HepG2 (cell line): ENCODE data around the gene GDE1. TPM values are rescaled to one million over a fixed set of nuclear protein-coding genes. Genes with fewer than 3 reads are reported as not detected.
A peak's percentile ranks its signal among the peaks of the same experiment; 100 is the strongest.

Experiments
- ASH2L ChIP-seq: fragments of 300-600, 200-600 bp; sonication (generic); IDR thresholded peaks from 2 replicates; pipeline ENCODE4 v1.7.0; 2017; ENCODE audit warnings: low read depth, mild to moderate bottlenecking, moderate library complexity, mixed read lengths, low read length; ENCODE audit not compliant: insufficient read length
- CC2D1A ChIP-seq: sonication (generic); formaldehyde crosslinking; IDR thresholded peaks from 2 replicates; pipeline ENCODE4 v1.8.1; 2023; ENCODE audit warnings: mild to moderate bottlenecking, missing genetic modification reagents
- FOXJ3 ChIP-seq: sonication (generic); formaldehyde crosslinking; IDR thresholded peaks from 2 replicates; pipeline ENCODE4 v1.4.0; 2020; ENCODE audit warnings: missing genetic modification reagents, mild to moderate bottlenecking, borderline replicate concordance
- FOXK1 ChIP-seq: sonication (generic); formaldehyde crosslinking; IDR thresholded peaks from 2 replicates; pipeline ENCODE4 v1.4.0; 2020; ENCODE audit warnings: low read depth, missing genetic modification reagents, borderline replicate concordance
- GABPA ChIP-seq, 2 experiments: IDR thresholded peaks; 2 replicates each; pipeline ENCODE4 v1.6.1; 2011 to 2016; ENCODE audit warnings: low read depth in 2 of 2, low read length in 1 of 2, missing biosample characterization in 1 of 2, missing genetic modification characterization in 1 of 2
- HOXA7 ChIP-seq: sonication (generic); formaldehyde crosslinking; IDR thresholded peaks from 2 replicates; pipeline ENCODE4 v1.8.1; 2022; ENCODE audit warnings: mild to moderate bottlenecking, missing genetic modification reagents, moderate library complexity
- JDP2 ChIP-seq: sonication (generic); formaldehyde crosslinking; IDR thresholded peaks from 2 replicates; pipeline ENCODE4 v1.8.1; 2022; ENCODE audit warnings: missing genetic modification reagents, borderline replicate concordance
- MAFG ChIP-seq: sonication (generic); formaldehyde crosslinking; IDR thresholded peaks from 2 replicates; pipeline ENCODE4 v1.5.1; 2020; ENCODE audit warnings: mild to moderate bottlenecking, missing genetic modification reagents
- MIER3 ChIP-seq: IDR thresholded peaks from 2 replicates; pipeline ENCODE4 v1.6.1; 2016; ENCODE audit warnings: missing compliant biosample characterization, borderline replicate concordance
- ONECUT2 ChIP-seq: sonication (generic); formaldehyde crosslinking; IDR thresholded peaks from 2 replicates; pipeline ENCODE4 v1.4.0; 2020; ENCODE audit warnings: missing genetic modification reagents
- PAF1 ChIP-seq: IDR thresholded peaks from 2 replicates; pipeline ENCODE4 v1.6.1; 2016; ENCODE audit warnings: missing genetic modification reagents, missing compliant biosample characterization
- POLR2G ChIP-seq: fragments of 200-400 bp; formaldehyde crosslinking; IDR thresholded peaks from 2 replicates; pipeline ENCODE4 v1.6.1; 2018; ENCODE audit warnings: mild to moderate bottlenecking, low read depth, low read length, moderate library complexity
- RBM22 ChIP-seq: fragments of 200-400 bp; formaldehyde crosslinking; optimal IDR thresholded peaks from 2 replicates; pipeline ENCODE3; 2017; ENCODE audit warnings: mild to moderate bottlenecking, low read length, moderate library complexity
- SIX1 ChIP-seq: sonication (generic); formaldehyde crosslinking; IDR thresholded peaks from 2 replicates; pipeline ENCODE4 v1.4.0; 2020; ENCODE audit warnings: missing genetic modification reagents, borderline replicate concordance
- ZNF567 ChIP-seq: sonication (generic); formaldehyde crosslinking; IDR thresholded peaks from 2 replicates; pipeline ENCODE4 v1.8.1; 2023; ENCODE audit warnings: mild to moderate bottlenecking, missing genetic modification reagents, borderline replicate concordance
- ZSCAN25 ChIP-seq: sonication (generic); formaldehyde crosslinking; IDR thresholded peaks from 2 replicates; pipeline ENCODE4 v1.8.0; 2022; ENCODE audit warnings: mild to moderate bottlenecking, missing genetic modification reagents
- polyA plus RNA-seq, 8 experiments: library from polyadenylated mRNA; depleted of rRNA in 3 of 8; stranded (reverse) in 7 of 8; unstranded in 1 of 8; fragments of >200 nt; fragmentation: Illumina TruSeq in 4 of 8; extraction: Trizol in 4 of 8; gene quantifications; 2 replicates each; pipeline versions ENCODE4 v1.2.1 to v1.2.3, GENCODE V29; 2011 to 2016; ENCODE audit warnings: low read depth in 4 of 8, missing spikeins in 1 of 8, mixed read lengths in 1 of 8; ENCODE audit not compliant: insufficient read depth in 1 of 8
- total RNA-seq, 5 experiments: library from RNA; depleted of rRNA; stranded (reverse); fragments of >200 nt; fragmentation: Illumina TruSeq; extraction: Trizol; gene quantifications; 2 replicates each; pipeline ENCODE4 v1.2.3, GENCODE V29; 2016; ENCODE audit warnings: low read depth in 1 of 5
- TF ChIP-seq, protein P1 (sequence below): sonication (generic); formaldehyde crosslinking; IDR thresholded peaks from 2 replicates; pipeline ENCODE4 v1.4.0; 2020; ENCODE audit warnings: missing genetic modification reagents, borderline replicate concordance
- TF ChIP-seq, protein P2 (sequence below): sonication (generic); formaldehyde crosslinking; IDR thresholded peaks from 2 replicates; pipeline ENCODE4 v1.4.0; 2020; ENCODE audit warnings: mild to moderate bottlenecking, missing genetic modification reagents, borderline replicate concordance
- TF ChIP-seq, protein P3 (sequence below): IDR thresholded peaks from 2 replicates; pipeline ENCODE4 v1.6.1; 2016; ENCODE audit warnings: missing biosample characterization, missing genetic modification reagents, low read depth
- TF ChIP-seq, protein P4 (sequence below): IDR thresholded peaks from 2 replicates; pipeline ENCODE4 v1.6.1; 2016; ENCODE audit warnings: low read depth, control low read depth
- TF ChIP-seq, protein P5 (sequence below): sonication (generic); formaldehyde crosslinking; IDR thresholded peaks from 2 replicates; pipeline ENCODE4 v1.5.1; 2020; ENCODE audit warnings: missing genetic modification reagents, mild to moderate bottlenecking, borderline replicate concordance

The GDE1 gene
- total and polyA plus RNA-seq, 2 of the 13 experiments (the other 11 are each of a cell fraction or from before 2014, with no cell fraction given), result 35.9 to 59.0 TPM

DNA sequence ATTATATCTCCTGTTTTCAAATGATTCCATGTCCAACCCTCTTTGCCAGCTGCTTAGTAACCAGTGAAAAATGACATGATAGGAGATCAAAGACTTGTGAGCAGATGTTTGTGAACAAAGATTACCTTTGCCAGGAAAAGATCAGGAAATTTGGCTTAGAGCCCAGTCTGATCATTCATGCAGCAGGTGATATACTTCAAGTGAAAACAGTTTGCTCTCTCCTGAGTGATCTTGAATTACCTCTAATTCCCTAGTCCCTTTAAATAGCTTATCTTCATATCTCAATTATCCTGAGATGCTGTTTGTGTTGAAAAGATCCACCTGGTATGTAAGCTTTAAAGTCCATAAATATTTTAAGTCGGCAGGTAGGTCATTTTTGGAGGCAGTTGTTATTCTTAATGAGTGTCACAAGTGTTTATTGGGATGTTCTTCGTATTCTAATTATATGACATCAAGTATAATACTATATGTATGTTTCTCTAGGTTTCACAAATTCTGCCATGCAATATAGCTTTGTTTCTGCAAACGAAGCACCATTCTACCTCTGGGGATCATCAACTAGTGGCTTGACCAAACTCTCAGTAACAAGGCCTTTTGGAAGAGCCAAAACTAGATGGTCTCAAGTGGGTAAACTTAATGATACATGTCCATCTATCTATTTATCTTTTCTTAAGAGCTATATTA, 20.4 kb upstream of the GDE1 start (continued):
- TF ChIP-seq MIER3 (CRISPR knock-in tag) (peak; percentile 89; the same call in 1 of the 2 replicates), JDP2 (no peak), PAF1 (CRISPR knock-in tag) (no peak), POLR2G (no peak), RBM22 (no peak), ZSCAN25 (CRISPR knock-in tag) (no peak), ASH2L (peak; percentile 44), ONECUT2 (CRISPR knock-in tag) (no peak; the same call in 1 of the 2 replicates), HOXA7 (CRISPR knock-in tag) (no peak), CC2D1A (CRISPR knock-in tag) (no peak), SIX1 (peak; percentile 92), FOXK1 (CRISPR knock-in tag) (peak; percentile 89; the same call in 1 of the 2 replicates), ZNF567 (CRISPR knock-in tag) (no peak), FOXJ3 (peak; percentile 93), MAFG (CRISPR knock-in tag) (no peak), GABPA (IDR thresholded peaks at IDR 0.05; ENCODE audit: low read depth, low read length) (no peak), GABPA (CRISPR knock-in tag; IDR thresholded peaks at IDR 0.05; ENCODE audit: low read depth) (peak; percentile 60; the same call in 1 of the 2 replicates)
- TF ChIP-seq, protein P1, sequence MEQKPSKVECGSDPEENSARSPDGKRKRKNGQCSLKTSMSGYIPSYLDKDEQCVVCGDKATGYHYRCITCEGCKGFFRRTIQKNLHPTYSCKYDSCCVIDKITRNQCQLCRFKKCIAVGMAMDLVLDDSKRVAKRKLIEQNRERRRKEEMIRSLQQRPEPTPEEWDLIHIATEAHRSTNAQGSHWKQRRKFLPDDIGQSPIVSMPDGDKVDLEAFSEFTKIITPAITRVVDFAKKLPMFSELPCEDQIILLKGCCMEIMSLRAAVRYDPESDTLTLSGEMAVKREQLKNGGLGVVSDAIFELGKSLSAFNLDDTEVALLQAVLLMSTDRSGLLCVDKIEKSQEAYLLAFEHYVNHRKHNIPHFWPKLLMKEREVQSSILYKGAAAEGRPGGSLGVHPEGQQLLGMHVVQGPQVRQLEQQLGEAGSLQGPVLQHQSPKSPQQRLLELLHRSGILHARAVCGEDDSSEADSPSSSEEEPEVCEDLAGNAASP (CRISPR knock-in tag), result peak; percentile 81; the same call in 1 of the 2 replicates
- TF ChIP-seq, protein P2, sequence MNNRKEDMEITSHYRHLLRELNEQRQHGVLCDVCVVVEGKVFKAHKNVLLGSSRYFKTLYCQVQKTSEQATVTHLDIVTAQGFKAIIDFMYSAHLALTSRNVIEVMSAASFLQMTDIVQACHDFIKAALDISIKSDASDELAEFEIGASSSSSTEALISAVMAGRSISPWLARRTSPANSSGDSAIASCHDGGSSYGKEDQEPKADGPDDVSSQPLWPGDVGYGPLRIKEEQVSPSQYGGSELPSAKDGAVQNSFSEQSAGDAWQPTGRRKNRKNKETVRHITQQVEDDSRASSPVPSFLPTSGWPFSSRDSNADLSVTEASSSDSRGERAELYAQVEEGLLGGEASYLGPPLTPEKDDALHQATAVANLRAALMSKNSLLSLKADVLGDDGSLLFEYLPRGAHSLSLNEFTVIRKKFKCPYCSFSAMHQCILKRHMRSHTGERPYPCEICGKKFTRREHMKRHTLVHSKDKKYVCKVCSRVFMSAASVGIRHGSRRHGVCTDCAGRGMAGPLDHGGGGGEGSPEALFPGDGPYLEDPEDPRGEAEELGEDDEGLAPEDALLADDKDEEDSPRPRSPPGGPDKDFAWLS (CRISPR knock-in tag), result no peak
- TF ChIP-seq, protein P3, sequence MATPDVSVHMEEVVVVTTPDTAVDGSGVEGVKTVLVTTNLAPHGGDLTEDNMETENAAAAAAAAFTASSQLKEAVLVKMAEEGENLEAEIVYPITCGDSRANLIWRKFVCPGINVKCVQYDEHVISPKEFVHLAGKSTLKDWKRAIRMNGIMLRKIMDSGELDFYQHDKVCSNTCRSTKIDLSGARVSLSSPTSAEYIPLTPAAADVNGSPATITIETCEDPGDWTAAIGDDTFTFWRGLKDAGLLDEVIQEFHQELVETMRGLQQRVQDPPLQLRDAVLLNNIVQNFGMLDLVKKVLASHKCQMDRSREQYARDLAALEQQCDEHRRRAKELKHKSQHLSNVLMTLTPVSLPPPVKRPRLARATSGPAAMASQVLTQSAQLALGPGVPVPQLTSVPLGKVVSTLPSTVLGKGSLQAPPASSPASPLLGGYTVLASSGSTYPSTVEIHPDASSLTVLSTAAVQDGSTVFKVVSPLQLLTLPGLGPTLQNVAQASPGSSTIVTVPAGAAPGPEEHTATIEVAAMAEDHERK, result no peak; the same call in 1 of the 2 replicates
- TF ChIP-seq, protein P4, sequence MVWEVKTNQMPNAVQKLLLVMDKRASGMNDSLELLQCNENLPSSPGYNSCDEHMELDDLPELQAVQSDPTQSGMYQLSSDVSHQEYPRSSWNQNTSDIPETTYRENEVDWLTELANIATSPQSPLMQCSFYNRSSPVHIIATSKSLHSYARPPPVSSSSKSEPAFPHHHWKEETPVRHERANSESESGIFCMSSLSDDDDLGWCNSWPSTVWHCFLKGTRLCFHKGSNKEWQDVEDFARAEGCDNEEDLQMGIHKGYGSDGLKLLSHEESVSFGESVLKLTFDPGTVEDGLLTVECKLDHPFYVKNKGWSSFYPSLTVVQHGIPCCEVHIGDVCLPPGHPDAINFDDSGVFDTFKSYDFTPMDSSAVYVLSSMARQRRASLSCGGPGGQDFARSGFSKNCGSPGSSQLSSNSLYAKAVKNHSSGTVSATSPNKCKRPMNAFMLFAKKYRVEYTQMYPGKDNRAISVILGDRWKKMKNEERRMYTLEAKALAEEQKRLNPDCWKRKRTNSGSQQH (CRISPR knock-in tag), result 0 out of 2 replicates have a peak, but pooled peaks have one; percentile 46
- TF ChIP-seq, protein P5, sequence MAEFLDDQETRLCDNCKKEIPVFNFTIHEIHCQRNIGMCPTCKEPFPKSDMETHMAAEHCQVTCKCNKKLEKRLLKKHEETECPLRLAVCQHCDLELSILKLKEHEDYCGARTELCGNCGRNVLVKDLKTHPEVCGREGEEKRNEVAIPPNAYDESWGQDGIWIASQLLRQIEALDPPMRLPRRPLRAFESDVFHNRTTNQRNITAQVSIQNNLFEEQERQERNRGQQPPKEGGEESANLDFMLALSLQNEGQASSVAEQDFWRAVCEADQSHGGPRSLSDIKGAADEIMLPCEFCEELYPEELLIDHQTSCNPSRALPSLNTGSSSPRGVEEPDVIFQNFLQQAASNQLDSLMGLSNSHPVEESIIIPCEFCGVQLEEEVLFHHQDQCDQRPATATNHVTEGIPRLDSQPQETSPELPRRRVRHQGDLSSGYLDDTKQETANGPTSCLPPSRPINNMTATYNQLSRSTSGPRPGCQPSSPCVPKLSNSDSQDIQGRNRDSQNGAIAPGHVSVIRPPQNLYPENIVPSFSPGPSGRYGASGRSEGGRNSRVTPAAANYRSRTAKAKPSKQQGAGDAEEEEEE (CRISPR knock-in tag), result no peak
